K562 (cell line): ENCODE measurements around the gene P2RX3. TPM values are rescaled to one million over a fixed set of nuclear protein-coding genes. Genes with fewer than 3 reads are reported as not detected.

Experiments
- ATF6 ChIP-seq: sonication (generic); formaldehyde crosslinking; IDR thresholded peaks from 2 replicates; pipeline ENCODE4 v1.4.0; 2020; ENCODE audit warnings: mild to moderate bottlenecking, missing genetic modification reagents
- EGR1 ChIP-seq: fragments of 450-650 bp; conservative IDR thresholded peaks from 2 replicates; pipeline ENCODE4 v1.6.1; 2017; ENCODE audit warnings: mild to moderate bottlenecking
- ELK1 ChIP-seq: sonication (generic); formaldehyde crosslinking; IDR thresholded peaks from 2 replicates; pipeline ENCODE4 v1.8.1; 2022; ENCODE audit warnings: missing genetic modification reagents
- FOXO4 ChIP-seq: fragments of 450-650 bp; formaldehyde crosslinking; IDR thresholded peaks from 2 replicates; pipeline ENCODE4 v1.4.0; 2020; ENCODE audit warnings: mild to moderate bottlenecking, moderate library complexity
- ID3 ChIP-seq, 2 experiments: fragments of 250-450 bp in 1 of 2; fragments of 450-650 bp in 1 of 2; sonication (Bioruptor Pico) in 1 of 2; IDR thresholded peaks; 2 replicates each; pipeline versions ENCODE4 v1.6.1 to v1.8.0; 2016 to 2021; ENCODE audit warnings: mild to moderate bottlenecking in 2 of 2, moderate library complexity in 2 of 2, missing compliant biosample characterization in 1 of 2, missing genetic modification characterization in 1 of 2
- L3MBTL2 ChIP-seq: fragments of 450-650 bp; IDR thresholded peaks from 2 replicates; pipeline ENCODE4 v1.6.1; 2016; ENCODE audit warnings: mild to moderate bottlenecking, moderate library complexity
- MIER1 ChIP-seq: fragments of 450-650 bp; IDR thresholded peaks from 2 replicates; pipeline ENCODE4 v1.6.1; 2016; ENCODE audit warnings: antibody characterized with exemption, mild to moderate bottlenecking, low read depth
- NCOA2 ChIP-seq, 2 experiments: fragments of 450-650 bp; IDR thresholded peaks; 2 replicates each; pipeline ENCODE4 v1.6.1; 2018; ENCODE audit warnings: mild to moderate bottlenecking in 2 of 2, moderate library complexity in 1 of 2; ENCODE audit not compliant: partially characterized antibody in 2 of 2
- NCOA6 ChIP-seq: fragments of 450-650 bp; IDR thresholded peaks from 2 replicates; pipeline ENCODE4 v1.6.1; 2017; ENCODE audit warnings: mild to moderate bottlenecking
- NFATC3 ChIP-seq: fragments of 450-650 bp; IDR thresholded peaks from 2 replicates; pipeline ENCODE4 v1.6.1; 2017; ENCODE audit warnings: mild to moderate bottlenecking
- NFYB ChIP-seq: IDR thresholded peaks from 2 replicates; pipeline ENCODE4 v1.6.1; 2011; ENCODE audit warnings: mild to moderate bottlenecking, moderate library complexity; ENCODE audit not compliant: insufficient read length; ENCODE audit errors: extremely low read depth
- NR2C1 ChIP-seq, 2 experiments: fragments of 450-650 bp; IDR thresholded peaks; 2 replicates each; pipeline ENCODE4 v1.6.1; 2017; ENCODE audit warnings: mild to moderate bottlenecking in 2 of 2, antibody characterized with exemption in 1 of 2, inconsistent platforms in 1 of 2, missing compliant biosample characterization in 1 of 2, missing genetic modification characterization in 1 of 2
- PCBP1 ChIP-seq: fragments of 200-400 bp; formaldehyde crosslinking; IDR thresholded peaks from 2 replicates; pipeline ENCODE4 v1.6.1; 2018; ENCODE audit warnings: mild to moderate bottlenecking, low read depth, low read length; ENCODE audit not compliant: poor library complexity, severe bottlenecking
- PHF20 ChIP-seq: fragments of 450-650 bp; IDR thresholded peaks from 2 replicates; pipeline ENCODE4 v1.6.1; 2018; ENCODE audit not compliant: partially characterized antibody
- RNF219 ChIP-seq: fragments of 250-450 bp; sonication (Bioruptor Pico); IDR thresholded peaks from 2 replicates; pipeline ENCODE4 v1.5.0; 2022; ENCODE audit warnings: mild to moderate bottlenecking
- STAG1 ChIP-seq: sonication (generic); formaldehyde crosslinking; IDR thresholded peaks from 2 replicates; pipeline ENCODE4 v1.5.0; 2020; ENCODE audit warnings: missing genetic modification reagents, borderline replicate concordance
- WHSC1 ChIP-seq: IDR thresholded peaks from one replicate; pipeline ENCODE4 v1.6.1; 2012; ENCODE audit warnings: low read length, control low read depth, inconsistent platforms
- ZNF175 ChIP-seq: fragments of 200-800 bp; sonication (Bioruptor generic); IDR thresholded peaks from 2 replicates; pipeline ENCODE4 v1.6.1; 2016; ENCODE audit warnings: low read depth, mild to moderate bottlenecking, missing genetic modification characterization, missing compliant biosample characterization
- ZNF316 ChIP-seq: fragments of 450-650 bp; IDR thresholded peaks from 2 replicates; pipeline ENCODE4 v1.6.1; 2016
- polyA plus RNA-seq, 8 experiments: library from polyadenylated mRNA; depleted of rRNA in 4 of 8; stranded (reverse) in 5 of 8; unstranded in 3 of 8; fragments of >200 nt; fragmentation: Nextera tagmentation in 2 of 8; fragmentation: Illumina TruSeq in 1 of 8; extraction: Ambion mirVana in 2 of 8; extraction: Trizol in 1 of 8; gene quantifications; 2 replicates each; pipeline versions ENCODE4 v1.2.1 to v1.2.3, GENCODE V29; 2011 to 2014; ENCODE audit warnings: inconsistent platforms in 1 of 8, missing spikeins in 1 of 8
- total RNA-seq, 7 experiments: library from RNA; depleted of rRNA in 6 of 7; stranded (reverse); fragments of >200 nt in 6 of 7; fragmentation: Illumina TruSeq in 2 of 7; extraction: Trizol in 2 of 7; gene quantifications; 2 replicates each; pipeline versions ENCODE4 v1.2.1 to v1.2.3, GENCODE V29; 2011 to 2021; ENCODE audit warnings: low replicate concordance in 1 of 7

P2RX3 gene
- total and polyA plus RNA-seq, 9 of the 15 experiments (the other 6 are each of a cell fraction or from before 2014, with no cell fraction given), result not detected

GRCh38 chr11:57395905-57396623 is 57.9 kb downstream of the P2RX3 start (continued):
- no peak for TF ChIP-seq RNF219 (CRISPR knock-in tag)
- TF ChIP-seq STAG1 (CRISPR knock-in tag), result no peak
- no peak for TF ChIP-seq FOXO4 (CRISPR knock-in tag)
- TF ChIP-seq NFYB, result no peak
- TF ChIP-seq L3MBTL2, result no peak
- TF ChIP-seq EGR1, result no peak
- TF ChIP-seq ZNF175, result no peak; the same call in 1 of the 2 replicates
- TF ChIP-seq ID3 (CRISPR knock-in tag; IDR thresholded peaks at IDR 0.05), result no peak
- TF ChIP-seq ID3 (tag; IDR thresholded peaks at IDR 0.05), result 0 out of 2 replicates have a peak, but pooled peaks have one; percentile 28
- TF ChIP-seq WHSC1, result no peak
- no peak for TF ChIP-seq ELK1 (CRISPR knock-in tag)
- TF ChIP-seq PCBP1, result no peak
- no peak for TF ChIP-seq NCOA6
- no peak for TF ChIP-seq NCOA2 (IDR thresholded peaks at IDR 0.05; ENCODE audit: partially characterized antibody in 2 of 2)
- TF ChIP-seq ZNF316, result no peak
- no peak for TF ChIP-seq ATF6 (CRISPR knock-in tag)
- TF ChIP-seq PHF20, result no peak
- TF ChIP-seq NR2C1 (IDR thresholded peaks at IDR 0.05), result no peak
- TF ChIP-seq NR2C1 (tag; IDR thresholded peaks at IDR 0.05), result peak; percentile 21; the same call in 1 of the 2 replicates
- TF ChIP-seq MIER1, result no peak
- no peak for TF ChIP-seq NFATC3
